ENCODE results near the gene ZBTB48.
"Not testable (repeated sequence)": the region's sequence is repeated elsewhere in the genome, so short reads cannot be mapped to it uniquely, and the experiment has no call there.

The ZBTB48 gene

DNA sequence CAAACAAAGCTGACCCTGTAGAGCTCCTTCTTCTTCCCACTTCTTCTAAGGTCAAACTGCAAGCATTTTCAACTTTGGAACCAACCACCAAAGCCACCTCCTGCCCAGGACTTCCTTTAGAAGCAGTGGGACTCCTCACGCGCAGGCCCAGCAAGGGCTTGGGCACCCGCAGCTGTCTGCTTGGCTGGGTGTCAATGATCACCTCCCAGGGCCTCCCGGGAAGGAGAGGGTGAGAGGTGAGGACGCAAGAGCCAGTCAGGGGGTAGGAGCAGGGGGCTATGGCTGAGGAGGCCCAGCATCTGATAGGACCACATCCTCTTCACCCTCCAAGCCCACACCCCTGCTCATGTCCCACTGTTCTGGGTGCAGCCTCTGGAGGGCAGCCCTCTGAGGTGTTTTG lies 12.6 kb downstream of the ZBTB48 start:
- DNase-seq (ENCODE audit: low read depth), result no peak

DNA sequence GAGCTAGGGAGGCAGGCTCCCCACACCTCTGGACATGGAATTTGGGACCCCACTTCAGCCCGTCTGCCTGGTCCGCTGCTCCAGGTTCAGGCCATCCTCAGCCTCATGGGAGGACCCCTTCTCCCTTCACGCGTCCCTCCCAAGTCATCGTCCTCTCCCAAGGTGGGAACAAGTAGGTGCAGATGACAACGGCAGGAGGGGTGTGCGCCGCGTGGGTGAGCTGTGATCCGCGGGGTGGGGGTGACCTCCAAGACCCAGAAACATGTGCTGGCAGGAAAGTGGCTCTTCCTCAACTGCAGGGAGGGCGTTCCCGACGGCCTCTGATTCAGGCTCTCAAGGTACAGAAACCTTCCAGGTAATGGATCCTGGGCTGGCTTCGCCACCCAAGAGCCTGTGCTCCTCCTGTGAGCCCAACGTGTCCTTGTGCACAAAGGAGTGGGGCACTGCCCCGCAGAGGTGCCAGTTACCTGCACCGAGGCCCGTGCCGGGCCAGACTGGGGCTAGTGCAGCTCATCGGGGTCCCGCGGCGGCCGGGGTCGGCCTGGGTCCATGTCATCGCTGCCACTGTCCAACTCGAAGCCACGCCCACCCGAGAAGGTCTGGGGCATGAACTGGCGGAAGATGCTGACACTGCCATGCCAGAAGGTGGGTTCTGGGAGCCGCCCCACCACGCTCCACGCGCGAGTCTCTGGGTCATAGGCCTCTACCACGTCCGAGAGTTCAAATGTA lies 13.2 kb downstream of the ZBTB48 start:
- DNase-seq (ENCODE audit: low read depth), result no peak

DNA sequence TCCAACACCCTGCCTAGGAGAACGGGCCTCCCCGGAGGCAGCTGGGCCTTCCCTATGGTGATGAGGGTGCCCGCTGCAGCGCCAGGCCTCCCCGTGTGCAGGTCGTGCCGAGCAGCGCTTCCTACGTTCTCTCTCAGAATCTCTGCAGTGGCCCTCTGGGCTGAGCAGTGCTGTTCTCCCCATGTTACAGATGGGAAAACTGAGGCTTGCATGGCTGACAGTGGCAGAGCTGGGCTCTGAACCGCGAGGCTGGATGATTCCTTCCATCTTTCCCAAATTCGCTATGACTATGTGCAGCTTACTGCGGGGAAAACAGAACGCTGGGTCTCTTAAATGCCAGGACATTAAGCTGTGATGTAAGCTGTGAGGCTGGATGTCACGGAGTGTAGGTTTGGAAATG lies 14.0 kb downstream of the ZBTB48 start:
- DNase-seq (ENCODE audit: low read depth), result no peak

DNA sequence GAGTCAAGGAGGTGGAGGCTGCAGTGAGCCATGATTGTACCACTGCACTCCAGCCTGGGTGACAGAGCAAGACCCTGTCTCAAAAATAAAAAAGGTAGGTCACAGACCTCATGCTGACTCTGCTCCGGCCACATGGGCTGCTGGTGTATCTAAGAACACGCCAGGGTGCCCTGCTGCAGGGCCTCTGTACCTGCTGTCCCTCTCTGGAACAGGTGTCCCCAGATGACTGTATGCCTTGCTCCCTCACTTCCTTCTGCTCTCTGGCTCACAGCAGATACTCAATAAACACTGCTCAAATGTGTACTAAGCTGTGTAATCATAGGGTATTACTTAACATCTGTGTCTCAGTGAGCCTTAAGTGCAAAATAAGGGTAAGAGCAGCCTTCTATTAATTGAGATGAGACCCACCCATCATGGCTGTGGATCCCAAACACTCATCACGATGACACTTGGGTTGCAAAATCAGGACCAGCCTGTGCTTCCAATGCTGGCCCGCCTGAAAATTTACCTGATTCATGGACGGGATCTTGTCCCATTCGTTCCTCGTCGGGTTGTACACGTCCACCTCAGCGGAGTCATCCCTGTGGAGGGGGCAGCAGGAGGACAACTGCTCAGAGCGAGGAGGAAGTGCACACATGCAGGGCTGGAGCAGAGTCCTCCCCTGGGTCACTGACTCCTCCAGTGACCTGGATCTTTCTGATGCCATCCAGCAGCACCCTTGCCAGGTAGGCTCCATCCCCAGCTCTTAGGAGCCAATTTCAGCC lies 15.4 kb downstream of the ZBTB48 start:
- DNase-seq (ENCODE audit: low read depth), result no peak

DNA sequence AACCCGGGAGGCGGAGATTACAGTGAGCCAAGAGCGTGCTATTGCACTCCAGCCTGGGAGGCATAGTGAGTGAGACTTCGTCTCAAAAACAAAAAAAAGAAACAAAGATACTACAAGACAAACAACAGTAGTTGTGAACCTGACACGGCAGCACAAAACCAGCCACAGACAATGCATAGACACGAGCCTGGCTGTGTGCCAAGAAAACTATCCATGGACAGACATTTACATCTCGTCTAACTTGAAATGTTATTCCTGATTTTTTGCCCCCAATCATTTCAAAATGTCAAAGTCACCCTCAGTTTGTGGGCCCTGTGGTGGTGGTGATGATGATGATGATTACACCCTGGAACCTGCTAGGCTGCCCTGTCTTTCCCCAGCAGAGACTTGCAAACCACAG lies 16.6 kb downstream of the ZBTB48 start:
- DNase-seq (ENCODE audit: low read depth), result no peak

DNA sequence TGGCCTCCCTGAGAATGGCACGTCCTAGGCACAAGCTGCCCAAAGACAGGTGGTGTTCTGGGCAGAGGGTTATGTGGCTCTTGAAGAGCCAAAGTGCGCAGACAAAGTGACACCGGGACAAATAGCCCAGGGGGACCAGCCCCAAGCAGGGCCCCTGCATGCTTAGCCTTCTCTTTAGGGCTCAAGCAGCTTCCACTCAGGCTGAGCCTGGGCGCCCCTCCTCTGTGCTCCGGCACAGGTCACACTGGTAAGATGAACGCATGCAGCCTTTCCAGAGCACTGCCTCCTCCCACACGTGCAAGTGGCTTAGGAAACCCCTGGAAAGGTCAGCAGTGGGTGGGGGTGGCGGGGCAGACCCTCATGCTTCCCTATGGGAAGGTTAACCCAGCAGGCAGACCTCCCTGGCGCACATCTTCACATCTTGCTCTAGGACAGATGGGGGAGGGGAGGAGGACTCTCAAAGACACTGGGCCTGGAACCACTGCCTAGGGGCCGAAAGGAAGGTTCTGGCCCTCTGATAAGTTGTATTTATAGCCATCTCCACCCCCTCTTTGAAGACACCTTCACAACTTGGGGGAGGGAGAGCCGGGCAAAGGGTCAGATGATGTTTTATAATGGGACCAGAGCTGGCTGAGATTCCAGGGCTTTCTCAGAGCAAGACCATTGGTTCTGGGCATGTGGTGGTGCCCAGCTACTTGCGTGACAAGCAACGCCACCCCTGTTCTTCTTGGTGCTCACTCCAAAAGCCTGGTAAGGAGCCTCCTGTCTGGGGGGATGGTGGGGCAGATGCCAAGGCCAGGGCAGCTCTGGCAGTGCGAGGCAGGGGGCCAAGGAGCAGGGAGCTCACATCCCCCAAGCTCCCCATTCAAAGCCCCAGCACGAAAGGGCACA lies 17.3 kb downstream of the ZBTB48 start:
- no peak for DNase-seq (ENCODE audit: low read depth)

DNA sequence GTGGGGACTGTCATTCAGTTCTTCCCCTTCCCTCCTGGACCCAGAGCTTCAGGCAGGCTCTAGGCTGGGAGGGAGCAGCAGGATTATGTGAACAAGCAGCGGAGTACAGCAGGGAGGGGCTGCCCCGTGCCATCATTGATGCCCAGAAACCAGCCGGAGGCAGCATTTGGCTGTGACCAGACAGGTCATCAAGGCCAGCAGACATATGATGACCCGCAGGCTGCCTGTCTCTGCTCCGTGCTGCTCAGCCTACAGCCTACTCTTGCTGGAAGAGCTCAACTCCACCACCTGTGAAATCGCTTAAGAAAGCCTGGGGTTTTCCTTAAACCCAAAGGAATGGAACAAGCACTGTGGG lies 18.0 kb downstream of the ZBTB48 start:
- DNase-seq (ENCODE audit: low read depth), result no peak

DNA sequence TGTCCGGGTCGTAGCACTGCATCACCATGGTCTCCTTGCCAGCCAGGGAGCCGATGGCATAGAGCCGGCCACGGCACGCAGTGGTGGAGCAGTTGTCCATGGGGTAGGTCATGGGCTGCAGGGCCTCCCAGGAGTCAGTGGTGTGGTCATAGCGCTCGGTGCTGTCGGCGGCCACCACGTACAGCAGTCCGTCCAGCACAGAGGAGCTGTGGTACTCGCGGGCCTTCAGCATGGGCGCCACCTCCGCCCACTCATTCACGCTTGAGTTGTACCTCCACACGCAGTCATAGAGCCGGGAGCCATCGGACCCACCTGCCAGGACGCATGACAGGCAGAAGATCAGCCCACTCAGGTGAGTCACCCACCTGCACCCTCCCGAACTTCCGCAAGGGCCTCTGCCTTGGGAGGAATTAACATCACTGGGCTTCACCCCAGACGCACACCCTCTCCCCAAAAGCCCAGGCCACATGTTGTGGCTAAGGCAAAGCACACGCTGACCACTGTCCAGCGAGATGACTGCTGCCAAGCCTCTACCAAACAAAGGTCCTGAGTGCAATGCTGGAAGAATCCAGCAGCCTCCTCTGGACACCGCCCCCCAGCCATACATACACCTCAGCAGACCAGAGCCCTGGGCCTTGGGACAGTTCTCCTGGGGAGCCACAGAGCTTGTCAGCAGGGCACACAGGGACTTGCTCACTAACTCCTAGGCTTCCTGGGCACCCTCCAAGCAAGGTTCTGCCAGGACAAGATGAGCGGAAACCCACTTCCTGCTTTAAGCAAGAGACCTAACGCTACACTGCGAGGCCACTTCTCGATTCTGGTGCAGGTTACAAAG lies 19.6 kb downstream of the ZBTB48 start:
- no peak for DNase-seq (ENCODE audit: low read depth)

DNA sequence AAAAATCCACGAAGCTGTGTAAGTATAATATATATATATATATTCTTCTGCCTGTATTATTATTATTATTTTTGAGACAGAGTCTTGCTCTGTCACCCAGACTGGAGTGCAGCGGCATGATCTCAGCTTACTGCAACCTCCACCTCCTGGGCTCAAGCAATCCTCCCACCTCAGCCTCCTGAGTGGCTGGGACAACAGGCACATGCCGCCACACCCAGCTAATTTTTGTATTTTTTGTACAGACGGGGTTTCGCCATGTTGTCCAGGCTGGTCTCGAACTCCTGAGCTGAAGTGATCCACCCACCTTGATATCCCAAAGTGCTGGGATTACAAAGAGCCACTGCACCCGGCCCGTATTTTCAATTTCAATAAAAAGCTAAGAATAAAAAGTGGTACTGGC lies 20.2 kb downstream of the ZBTB48 start:
- not testable (repeated sequence) for DNase-seq (ENCODE audit: low read depth)

DNA sequence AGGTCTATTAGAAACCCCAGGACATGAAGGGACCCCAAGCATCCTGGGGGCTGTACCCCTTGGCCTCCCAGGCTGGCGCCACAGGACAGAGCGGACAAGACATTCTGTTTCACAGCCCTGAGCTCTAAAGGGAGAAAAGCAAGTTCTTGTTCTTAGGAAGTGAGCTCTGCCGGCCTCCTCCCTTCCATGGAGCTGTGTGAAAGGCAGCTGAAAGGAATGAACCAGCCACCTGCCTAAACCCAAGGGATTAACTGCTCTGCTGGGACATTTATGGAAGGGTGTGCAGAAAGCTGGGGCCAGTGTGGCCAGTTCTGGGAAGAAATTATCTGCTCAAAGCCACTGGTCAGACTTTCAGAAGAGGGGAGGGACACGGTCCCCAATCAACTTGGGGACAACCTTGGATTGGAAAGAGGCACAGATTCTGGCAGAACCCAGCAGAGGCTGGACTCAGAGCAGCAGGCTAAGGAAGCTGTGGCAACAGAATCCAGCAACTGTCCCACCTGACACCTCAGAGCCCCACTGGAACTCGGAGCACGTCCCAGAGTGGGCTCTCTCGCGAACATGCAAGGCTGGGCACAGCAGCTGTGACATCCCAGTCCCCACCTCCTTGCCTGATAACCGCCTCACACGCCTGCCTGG lies 20.7 kb downstream of the ZBTB48 start:
- DNase-seq (ENCODE audit: low read depth), result no peak

DNA sequence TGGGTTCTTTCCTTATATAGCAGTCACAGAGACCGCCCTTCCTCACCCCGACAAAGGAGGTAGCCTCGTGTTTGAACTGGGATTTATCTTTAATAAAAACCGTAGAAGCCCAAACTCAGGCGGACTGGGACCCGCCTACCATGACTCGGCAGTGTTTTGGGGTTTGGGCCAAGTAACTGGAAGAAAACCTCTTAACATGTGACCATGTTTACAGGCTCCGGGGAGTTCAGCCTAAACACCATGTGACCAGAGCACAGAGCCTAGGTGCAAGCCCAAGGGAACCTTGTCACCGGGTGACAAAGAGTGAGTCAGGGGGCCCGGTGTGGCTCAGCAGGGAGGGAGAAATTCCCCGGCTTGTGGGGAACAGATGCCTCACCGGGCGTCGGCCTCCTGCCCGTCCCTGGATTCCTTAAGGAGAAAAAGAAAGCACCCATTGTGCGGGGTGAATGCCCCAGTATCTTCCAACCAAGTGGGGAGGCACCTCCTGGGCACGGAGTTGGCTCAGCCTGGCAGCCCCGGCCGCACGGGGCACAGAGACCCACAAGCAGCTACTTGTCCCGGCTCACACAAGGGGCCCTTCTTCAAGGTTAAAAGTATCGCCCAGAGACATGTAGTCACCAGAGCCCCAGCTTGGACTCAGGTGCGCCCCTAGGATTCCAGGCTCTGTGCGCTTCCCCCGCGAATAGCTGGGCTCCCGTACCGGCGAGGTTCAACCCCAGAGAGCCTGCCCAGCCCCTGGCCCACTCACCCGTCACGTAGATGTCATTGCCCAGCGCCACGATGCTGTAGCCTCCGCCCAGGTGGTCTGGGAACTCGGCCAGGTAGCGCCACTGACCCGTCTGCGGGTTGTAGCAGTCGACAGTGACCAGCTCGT lies 21.5 kb downstream of the ZBTB48 start:
- DNase-seq (ENCODE audit: low read depth), result peak; percentile 94

DNA sequence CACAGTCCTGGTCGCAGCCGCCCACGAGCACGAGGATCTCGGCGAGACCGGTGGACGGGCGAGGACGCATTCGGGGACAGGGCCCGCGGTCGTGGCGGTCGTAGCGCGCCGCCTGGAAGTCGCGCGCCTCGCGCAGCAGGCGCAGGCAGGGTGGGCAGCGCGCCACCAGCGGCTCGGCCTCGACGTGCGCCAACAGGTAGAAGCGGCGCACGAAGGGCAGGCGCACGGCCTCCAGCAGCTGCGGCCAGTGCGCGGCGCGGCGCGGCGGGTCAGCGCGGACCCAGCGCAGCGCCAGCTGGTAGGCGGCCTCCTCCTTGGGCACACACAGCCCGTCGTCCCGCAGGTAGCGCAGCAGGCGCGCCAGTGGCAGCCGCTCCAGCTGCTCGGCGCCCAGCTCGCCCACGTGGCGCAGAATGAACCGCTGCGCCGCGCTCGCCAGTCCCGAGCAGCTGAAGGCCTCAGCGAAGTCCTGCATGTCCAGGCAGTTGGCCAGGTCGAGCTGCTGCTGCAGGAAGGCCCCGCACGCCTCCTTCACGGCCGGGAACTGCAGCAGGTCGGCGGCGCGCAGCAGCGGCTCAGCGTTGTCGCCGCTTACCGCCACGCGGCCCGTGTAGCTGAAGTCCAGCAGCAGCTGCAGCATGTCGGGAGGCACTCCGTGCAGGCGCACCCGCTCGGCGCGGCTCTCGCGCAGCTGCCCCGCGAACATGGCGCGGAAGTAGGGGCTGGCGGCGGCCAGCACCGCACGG lies 22.3 kb downstream of the ZBTB48 start:
- no peak for DNase-seq (ENCODE audit: low read depth)

DNA sequence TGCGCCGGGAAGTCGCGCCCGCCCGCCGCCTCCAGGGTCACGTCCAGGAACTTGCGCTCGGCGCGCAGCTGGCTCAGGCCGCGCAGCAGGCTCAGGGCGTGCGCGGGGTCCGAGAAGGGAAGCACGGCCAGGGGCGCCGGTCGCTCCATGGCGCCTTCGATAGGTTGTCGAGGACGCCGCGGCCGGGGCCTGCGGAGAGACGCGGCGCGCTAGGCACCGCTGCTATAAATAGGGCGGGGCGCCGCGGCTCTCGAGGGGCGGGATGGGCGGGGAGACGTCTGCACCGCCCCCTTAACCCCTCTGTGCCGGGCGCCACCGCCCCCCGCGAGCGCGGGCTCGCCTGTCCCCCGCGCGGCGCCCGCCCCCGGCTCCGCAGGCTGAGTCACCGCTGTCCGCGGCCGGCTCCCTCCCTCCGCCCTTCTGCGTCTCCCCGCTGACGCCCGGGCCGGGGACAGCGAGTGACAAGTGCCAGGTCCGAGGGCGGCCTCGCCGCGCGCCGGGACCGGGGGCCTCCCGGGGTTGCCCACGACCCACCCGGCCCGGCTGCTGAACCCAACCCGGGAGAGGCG lies 23.0 kb downstream of the ZBTB48 start, which contains the start of gene KLHL21:
Gene KLHL21, minus strand, starts transcription at position 201 of the 569 bp plus-strand sequence. Its CDS starts 52 bp downstream, at position 149.
- peak; percentile 80 for DNase-seq (ENCODE audit: low read depth)

DNA sequence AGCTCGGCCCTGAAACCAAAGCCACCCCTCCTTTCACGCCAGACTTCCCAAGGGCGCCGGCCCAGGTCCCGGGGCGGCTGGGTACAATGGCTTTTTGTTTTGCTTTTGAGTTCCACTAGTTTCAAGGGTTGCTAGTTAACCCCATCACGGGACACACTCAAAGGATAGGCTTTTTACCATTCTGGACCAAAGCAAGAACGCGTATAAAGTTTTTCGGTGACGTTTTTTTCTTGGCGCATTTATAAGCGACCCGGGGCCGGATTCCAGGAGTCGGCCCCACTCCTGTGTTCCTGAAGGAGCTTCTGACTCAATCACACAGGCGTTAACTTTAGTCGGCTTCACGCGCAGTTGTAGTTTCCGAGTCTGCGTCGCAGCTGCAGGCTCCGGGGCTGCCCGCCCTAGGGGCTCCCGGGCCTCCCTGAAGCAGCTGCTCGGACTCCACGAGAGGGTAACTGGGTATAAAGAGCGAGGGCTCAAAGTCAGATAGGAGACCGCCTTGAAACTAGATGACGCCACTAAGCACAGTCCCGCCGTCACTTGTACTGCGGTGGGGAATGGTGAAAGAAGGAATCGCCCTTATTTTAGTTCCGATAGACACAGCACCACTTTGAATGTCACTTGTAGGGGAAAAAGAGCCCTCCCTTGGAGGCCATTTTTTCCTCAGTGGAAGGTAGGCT lies 23.6 kb downstream of the ZBTB48 start:
- DNase-seq (ENCODE audit: low read depth), result peak; percentile 72

DNA sequence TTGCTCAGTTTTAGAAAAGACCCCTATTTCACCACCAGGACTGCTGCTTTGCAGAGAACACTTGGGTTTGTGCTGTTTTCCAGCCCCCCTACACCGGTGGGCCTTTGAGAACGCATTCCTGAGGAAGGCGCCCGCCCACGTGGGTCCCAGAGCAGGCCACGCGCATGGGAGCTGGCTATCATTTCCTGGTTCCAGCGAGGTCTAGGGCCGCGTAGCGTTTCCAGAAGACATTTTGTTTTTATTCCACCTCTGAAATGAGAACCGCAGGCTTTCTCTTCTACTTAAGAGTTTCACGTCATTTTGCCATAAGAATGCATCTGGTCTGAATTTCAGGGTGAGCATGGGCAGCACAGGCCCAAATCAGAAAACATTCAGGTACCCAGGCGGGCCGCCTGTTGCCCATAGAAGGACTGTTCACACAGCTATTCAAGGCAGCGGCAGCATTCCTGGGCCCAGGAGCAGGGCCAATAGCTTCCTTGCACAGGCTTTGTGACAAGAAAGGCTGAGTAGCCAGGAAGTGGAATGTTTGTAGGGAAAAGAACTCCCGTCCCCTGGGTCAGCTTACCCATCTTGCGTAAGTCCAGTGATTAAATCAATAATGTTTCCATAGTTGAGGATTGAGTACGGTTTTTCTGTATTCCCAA lies 24.2 kb downstream of the ZBTB48 start:
- peak; percentile 85 for DNase-seq (ENCODE audit: low read depth)

DNA sequence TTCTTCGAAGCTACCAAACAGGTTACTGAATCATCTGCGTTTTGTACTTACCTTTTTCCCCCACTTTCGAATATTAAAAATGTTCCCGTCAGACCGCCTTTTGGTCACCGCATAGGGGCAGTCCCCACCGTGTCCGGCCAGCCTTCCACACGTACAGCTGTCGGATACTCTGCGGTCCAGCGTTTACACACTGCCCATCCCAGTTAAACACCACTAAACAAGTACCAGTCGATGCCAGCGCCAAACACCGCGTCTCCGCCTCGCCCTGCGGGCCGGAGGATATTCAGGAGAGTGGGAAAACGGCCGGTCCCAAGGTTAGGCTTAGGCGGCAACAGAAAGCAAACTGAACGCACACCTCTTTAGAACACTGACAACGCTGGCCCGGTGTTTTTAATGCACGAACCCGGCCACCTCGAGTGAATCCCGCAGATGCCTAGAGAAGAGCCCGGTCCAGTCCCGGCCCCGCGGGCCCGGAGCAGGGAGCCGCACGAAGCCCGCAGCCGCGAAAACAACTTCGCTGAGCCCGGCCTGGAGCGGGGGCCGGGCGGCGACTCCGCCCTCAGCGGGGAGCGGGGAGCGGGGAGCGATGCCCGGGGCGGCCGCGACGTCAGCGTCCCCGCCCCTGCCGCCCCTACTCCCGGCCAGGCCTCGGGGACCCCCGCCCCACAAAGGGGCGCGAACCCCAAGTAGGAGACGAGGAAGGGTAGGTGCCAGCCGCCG lies 33.0 kb downstream of the ZBTB48 start:
- no peak for DNase-seq (ENCODE audit: low read depth)

DNA sequence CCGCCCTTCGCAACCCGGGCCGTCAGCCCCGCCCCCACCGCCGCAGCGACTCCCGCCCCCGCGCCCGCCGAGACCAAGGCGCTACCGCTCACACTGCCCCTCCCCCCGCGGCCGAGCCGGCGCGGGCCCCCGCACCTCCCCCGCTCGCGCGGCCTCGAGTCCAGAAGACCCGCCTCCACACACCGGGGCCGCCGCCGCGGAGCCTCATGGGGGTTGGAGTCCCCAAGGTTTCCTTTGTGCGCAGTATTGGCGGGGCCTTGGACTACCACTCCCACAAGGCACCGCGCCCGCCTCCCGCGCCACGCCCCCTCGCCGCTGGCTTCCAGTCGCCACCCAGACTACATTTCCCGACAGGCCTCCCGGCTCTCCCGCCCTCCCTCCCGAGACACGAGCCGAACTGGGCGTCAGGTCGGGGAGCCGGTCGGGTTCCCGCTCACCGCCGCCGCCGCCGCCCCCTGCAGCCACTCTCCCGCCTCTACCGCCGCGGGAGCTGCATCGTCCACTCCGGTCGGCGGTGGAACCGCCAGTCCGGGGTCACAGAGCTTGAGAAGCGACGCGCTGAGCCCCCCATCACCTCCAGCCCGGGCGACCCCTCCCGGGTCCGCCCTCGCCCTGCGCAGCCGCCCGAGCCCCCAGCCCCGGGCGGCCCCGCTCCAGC lies 33.7 kb downstream of the ZBTB48 start, which contains the start of gene PHF13:
Gene PHF13, plus strand, starts transcription at position 371 of the 658 bp plus-strand sequence. CDS start 336 bp downstream, outside the sequence.
- DNase-seq (ENCODE audit: low read depth), result peak; percentile 98
